Endometrium (tissue), 2 donors: ENCODE measurements around the gene ZC3H15.

Source experiments
- FAIRE-seq: peaks from 2 replicates; lab custom pipeline; 2012; peaks lifted over from hg19 to GRCh38; lab: Jason Lieb, UNC
- donor health status: control.
- donor health status: control.

ZC3H15 gene

GRCh38 chr2:186496401-186496800 lies 10.3 kb downstream of the ZC3H15 start:
- no peak for FAIRE-seq

DNA sequence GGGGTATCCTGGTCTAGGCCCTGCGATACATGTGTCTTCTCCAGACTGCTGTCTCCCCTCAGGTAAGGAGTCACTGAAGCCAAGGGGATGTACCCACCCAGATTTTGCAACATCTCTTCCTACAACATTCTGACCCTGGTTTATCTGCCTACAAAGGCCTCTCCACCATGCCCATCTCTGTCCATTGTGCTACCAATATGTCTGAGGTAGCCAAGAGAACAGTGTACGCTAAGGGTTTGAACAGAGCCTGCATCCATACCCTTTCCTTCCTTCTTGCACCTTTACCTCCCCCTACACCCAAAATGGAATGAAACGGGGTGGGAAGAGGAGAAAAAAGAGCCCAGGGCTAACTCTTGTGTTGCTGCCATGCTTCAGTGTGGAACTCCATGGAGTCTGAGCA lies 11.9 kb downstream of the ZC3H15 start:
- no peak for FAIRE-seq

- no peak for FAIRE-seq
Observed at GRCh38 chr2:186498834-186499233, 12.8 kb downstream of the ZC3H15 start.

- FAIRE-seq, result peak; percentile 86
Observed at GRCh38 chr2:186503827-186504606, 18.0 kb downstream of the ZC3H15 start.

GRCh38 chr2:186508263-186508662 lies 22.2 kb downstream of the ZC3H15 start:
- no peak for FAIRE-seq

DNA sequence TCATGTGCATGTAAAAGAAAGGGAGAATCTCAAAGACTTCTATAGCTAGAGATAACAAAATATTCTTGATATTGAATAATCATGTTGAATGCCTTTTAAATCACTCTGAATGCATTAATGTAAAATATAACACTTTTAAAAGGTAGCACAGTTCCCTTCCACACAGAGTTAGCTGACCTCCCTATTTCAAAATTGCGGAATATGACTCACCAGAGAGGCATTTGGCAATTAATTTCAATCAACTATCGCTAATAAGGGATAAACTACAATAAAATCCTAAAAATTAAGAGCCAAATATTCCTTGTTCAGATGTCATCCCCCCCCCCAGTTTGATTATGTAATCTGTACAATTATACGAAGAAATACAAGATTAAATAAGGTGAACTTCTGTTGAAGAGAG lies 29.3 kb downstream of the ZC3H15 start:
- no peak for FAIRE-seq

- no peak for FAIRE-seq
Observed at GRCh38 chr2:186516396-186516795, 30.3 kb downstream of the ZC3H15 start.

DNA sequence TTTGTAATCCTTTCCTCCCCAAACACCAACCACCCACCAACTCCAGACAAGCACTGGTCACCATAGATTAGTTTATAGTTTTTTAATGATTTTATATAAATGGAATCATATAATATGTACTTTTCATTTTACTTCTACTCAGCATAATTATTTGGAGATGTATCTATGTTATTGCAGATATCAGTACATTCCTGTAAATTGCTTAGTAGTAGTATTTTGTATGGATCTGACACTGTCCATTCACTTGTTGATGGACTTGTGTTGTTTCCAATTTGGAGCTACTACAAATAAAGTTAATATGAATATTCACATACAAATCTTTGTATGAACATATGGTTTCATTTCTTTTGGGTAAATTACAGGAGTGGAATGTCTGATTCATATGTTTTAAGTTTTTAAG lies 31.0 kb downstream of the ZC3H15 start:
- no peak for FAIRE-seq

DNA sequence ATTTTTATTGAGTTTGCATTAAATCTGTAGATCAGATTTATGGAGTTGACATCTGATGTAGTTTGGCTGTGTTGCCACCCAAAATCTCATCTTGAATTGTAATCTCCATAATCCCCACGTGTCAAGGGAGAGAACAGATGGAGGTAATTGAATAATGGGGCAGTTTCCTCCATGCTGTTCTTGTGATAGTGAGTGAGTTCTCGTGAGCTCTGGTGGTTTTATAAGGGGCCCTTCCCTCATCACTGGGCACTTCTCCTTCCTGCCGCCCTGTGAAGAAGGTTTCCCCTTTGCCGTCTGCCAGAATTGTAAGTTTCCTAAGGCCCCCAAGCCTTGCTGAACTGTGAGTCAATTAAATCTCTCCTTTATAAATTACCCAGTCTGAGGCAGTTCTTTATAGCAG lies 32.2 kb downstream of the ZC3H15 start:
- FAIRE-seq, result no peak

DNA sequence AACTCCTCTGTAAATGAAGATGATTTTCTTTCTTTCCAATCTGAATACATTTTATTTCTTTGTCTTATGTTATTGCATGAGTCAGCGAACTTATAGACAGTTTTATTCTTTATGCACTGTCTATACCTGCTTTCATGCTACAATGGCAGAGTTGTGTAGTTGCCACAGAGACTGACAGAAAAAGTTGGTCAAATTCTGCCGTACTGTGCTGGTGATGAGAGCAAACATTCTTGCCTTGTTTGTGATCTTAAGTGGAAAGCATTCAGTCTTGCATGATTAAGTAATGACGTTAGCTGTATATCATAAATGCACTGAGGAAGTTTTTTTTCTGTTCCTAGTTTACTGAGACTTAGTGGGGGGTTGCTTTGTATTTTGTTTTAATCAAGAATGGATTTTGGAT lies 32.9 kb downstream of the ZC3H15 start:
- no peak for FAIRE-seq

- peak; percentile 29 for FAIRE-seq
Observed at GRCh38 chr2:186521570-186522153, 35.6 kb downstream of the ZC3H15 start.

DNA sequence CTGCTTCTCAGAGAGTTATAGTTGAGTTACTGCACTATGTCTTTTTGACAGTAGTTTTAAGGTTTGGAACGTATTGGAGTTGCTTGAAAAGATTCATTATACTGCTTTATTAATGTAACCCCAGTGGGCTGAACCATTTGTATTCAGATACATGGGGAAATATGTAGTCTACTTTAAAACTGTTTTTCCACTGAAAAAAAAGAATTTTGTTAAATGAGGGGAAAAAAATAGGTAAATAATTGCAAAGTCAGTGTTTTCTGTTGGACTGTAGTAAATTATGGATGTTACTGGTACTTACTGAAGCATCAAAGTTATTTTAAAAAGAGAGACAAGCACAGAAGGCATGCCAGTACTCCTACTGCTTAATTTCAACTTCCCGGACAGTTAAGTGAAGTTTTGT lies 36.4 kb downstream of the ZC3H15 start:
- peak; percentile 81 for FAIRE-seq

DNA sequence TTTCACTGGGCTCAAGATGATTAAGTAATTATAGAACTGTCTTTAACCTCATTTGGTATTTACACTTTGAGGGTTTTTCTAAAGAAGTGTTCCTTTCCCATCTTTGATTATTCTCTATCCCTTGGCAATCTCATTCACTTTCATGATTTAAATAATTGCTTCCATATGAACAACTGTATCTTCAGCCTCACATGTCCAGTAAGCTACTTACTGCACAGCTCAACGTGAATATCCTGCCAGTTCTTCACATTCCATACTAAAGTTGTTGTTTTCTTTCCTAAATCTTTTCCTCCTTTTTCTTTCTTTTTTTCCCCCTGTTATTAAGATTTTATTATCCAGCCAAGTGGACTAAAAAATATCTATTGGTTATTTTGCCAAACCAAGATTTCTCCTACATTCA lies 37.7 kb downstream of the ZC3H15 start:
- FAIRE-seq, result peak; percentile 39

DNA sequence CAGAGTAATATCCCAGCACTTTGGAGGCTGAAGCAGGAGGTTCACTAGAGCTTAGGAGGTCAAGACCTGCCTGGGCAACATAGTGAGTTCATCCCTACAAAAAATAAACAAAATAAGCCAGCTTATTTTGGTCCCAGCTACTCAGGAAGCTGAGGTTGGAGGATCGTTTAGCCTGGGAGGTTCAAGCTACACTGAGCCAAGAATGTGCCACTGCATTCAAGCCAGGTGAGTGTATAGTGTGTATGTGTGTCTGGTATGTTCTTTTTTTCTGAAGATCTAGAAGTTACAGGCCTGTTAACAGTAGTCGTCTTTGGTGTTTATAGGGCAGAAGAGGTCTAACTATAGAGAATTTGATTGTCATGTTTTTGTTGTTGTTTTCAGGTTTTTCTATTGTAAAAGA lies 40.2 kb downstream of the ZC3H15 start:
- FAIRE-seq, result no peak

- FAIRE-seq, result no peak
Observed at GRCh38 chr2:186530314-186530713, 44.3 kb downstream of the ZC3H15 start.

DNA sequence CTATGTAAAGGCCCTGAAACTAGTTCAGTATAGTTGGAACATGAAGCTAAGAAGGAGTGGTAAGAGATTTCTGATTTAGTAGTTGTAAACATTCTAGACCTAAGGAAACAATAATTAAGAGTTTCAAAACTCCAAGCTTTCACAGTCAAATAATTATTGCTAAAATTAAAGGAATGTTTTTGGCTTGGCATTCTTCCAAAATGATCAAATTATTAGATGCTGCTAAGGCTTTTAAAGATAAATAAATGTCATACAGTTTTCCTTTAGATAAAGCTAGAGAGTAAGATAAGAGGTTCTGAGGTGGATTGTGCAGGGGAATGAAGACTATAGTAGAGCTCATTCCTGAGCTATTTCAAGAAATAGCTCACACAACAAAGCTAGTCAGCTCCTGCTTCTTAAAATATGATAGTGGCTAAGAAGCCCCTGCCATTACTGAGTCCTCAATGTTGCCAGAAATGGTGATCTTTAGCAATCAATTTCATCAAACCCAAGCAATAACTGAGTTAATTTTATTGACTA lies 45.3 kb downstream of the ZC3H15 start:
- FAIRE-seq, result no peak

DNA sequence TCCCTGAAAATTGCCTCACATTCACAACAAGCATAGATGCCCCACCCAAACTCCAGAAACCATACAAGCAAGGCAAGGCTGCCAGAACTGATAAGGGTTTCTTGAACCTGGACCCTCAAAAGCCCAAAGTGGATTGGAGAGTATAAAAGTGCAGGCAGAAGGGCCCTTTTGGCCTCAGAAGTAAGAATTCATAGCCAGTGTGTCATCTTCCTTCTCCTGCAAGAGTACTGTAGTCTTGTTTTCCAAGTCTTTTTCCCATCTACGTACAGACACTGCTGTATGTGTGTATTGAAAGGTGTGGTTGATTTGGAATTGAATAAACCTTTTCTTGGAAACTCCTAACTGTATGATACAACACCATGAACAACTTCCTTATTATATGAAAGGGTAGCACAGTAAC lies 46.8 kb downstream of the ZC3H15 start:
- no peak for FAIRE-seq

- FAIRE-seq, result no peak
Observed at GRCh38 chr2:186533717-186534116, 47.7 kb downstream of the ZC3H15 start.

DNA sequence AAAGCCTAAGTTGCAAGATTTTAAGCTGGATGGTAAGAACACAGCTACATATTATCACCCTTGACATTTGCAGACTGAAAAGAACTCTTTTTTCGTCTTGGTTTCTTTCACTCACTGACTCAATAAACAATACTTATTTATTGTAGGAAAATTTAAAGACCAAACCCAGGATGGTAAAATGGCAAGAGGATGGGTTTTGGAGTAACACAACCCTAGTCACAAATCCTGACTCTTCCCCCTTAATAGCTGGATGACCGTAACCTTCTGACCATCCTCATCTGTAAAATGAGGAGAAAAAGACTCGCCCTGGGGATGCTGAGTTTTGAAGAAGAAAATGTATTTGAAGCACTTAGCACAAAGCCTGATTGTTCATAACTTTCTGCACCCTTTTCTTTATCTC lies 48.3 kb downstream of the ZC3H15 start:
- no peak for FAIRE-seq

DNA sequence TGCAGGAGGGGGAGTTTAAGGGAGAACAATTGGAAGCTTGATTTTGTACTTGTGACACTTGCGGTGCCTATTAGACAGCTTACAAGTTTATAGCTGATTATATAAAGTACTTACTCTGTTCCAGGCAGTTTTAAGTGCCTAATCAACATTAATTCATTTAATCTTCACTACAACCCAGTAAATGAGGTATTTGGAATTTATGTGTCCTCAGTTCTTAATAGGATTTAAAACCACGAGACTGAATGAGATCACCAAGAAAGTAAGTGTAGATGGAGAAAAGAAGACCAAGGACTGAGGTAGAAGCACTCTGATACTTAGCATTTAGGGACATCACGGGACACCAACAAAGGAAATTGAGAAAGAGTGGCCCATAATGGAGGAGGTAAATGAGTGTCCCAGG lies 49.8 kb downstream of the ZC3H15 start:
- FAIRE-seq, result no peak

- no peak for FAIRE-seq
Observed at GRCh38 chr2:186537019-186537418, 51.0 kb downstream of the ZC3H15 start.

GRCh38 chr2:186540941-186541340 lies 54.9 kb downstream of the ZC3H15 start:
- no peak for FAIRE-seq

DNA sequence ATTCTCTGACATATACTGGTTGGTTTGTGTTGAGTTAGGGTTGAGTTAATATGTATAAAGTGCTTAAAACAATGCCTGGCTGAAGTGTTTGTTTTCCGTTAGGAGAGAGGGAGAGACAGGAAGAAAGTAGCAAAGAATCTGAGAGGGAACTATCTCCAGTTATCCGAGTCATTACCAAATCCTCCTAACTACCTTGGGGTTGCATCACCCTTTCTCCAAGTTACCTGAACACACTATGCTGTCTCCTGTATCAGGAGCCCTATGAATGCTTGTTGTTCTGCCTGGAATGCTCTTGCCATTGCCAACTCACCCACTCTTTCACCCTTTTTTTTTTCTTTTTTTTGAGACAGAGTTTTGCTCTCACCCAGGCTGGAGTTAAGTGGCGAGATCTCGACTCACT lies 55.9 kb downstream of the ZC3H15 start:
- no peak for FAIRE-seq

GRCh38 chr2:186543561-186544131 lies 57.6 kb downstream of the ZC3H15 start:
- FAIRE-seq, result peak; percentile 87
